NCI-H1930 (cell line): ENCODE results near the gene CYGB.

Experiments
- DNase-seq, 2 experiments: peaks; one replicate each; lab custom pipeline; 2025; lab: John Stamatoyannopoulos, UW

Gene CYGB

GRCh38 chr17:76550712-76551615 is 13.5 kb upstream of the CYGB start:
- DNase-seq: no peak

GRCh38 chr17:76549539-76549938 is 12.0 kb upstream of the CYGB start:
- no peak for DNase-seq

GRCh38 chr17:76549215-76549518 is 11.7 kb upstream of the CYGB start:
- DNase-seq: no peak

GRCh38 chr17:76548378-76549214 is 11.1 kb upstream of the CYGB start:
- DNase-seq: no peak

GRCh38 chr17:76547642-76548202 is 10.2 kb upstream of the CYGB start:
- DNase-seq: no peak

GRCh38 chr17:76547183-76547641 is 9.7 kb upstream of the CYGB start:
- peak in 1 of 2 experiments; percentile 59 for DNase-seq

GRCh38 chr17:76546556-76547182 is 9.2 kb upstream of the CYGB start:
- no peak for DNase-seq

GRCh38 chr17:76545918-76546555 is 8.5 kb upstream of the CYGB start:
- DNase-seq: no peak

- no peak for DNase-seq
These were observed 7.2 kb upstream of the CYGB start for GRCh38 chr17:76544546-76545365.

GRCh38 chr17:76543826-76544545 is 6.5 kb upstream of the CYGB start:
- no peak for DNase-seq

GRCh38 chr17:76543482-76543825 is 5.9 kb upstream of the CYGB start:
- DNase-seq: no peak

- no peak for DNase-seq
These were observed 5.5 kb upstream of the CYGB start for GRCh38 chr17:76542984-76543383.

GRCh38 chr17:76542566-76542971 is 5.1 kb upstream of the CYGB start:
- DNase-seq: no peak

GRCh38 chr17:76541739-76542454 is 4.4 kb upstream of the CYGB start:
- DNase-seq: no peak

GRCh38 chr17:76540381-76541300 is 3.1 kb upstream of the CYGB start:
- DNase-seq: peak; percentile 87

GRCh38 chr17:76539631-76540271 is 2.2 kb upstream of the CYGB start, which contains the start of gene PRCD:
TSS of gene PRCD (plus strand) at chr17:76540044. CDS start at chr17:76540142, 98 bp downstream.
- DNase-seq: no peak

GRCh38 chr17:76538941-76539570 is 1.5 kb upstream of the CYGB start:
- no peak for DNase-seq
